Kidney capillary endothelial cell (primary cell): ENCODE results near the gene PCP2.

Experiments used
- DNase-seq: peaks from one replicate; pipeline ENCODE4 v3.0.0-alpha.2; 2018; ENCODE audit warnings: low spot score

Gene PCP2

DNA sequence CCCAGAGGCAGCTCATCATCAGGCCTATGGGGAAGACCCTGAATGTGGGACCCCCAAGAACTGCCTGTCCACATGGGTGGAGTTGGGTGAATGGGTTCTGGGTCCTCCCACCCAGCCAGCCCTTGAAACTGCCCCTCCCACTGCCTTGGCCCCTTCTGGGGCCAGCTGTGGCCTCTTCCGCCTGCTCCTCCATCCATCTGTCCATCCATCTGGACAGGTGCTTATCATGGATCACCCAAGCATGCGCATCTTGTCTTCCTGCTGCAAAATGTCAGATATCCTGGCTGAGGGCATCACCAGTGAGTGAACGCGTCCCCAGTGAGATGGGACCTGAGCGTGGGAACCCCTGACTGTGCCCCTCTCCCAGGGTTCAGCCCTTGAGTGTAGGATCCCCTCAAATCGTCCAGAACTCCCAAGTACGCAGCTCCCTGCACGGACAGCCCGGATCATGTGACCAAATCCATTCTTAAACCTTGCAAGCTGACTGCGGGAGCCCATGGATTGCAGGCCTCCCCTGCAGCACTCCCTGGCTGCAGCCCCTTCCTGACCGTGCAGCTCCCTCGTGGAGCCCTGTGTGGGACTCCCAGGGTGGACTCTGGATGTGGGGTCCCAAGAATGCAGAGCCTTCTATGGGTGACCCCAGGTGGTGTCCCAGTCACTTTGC lies 5.4 kb upstream of the PCP2 start:
- no peak for DNase-seq

DNA sequence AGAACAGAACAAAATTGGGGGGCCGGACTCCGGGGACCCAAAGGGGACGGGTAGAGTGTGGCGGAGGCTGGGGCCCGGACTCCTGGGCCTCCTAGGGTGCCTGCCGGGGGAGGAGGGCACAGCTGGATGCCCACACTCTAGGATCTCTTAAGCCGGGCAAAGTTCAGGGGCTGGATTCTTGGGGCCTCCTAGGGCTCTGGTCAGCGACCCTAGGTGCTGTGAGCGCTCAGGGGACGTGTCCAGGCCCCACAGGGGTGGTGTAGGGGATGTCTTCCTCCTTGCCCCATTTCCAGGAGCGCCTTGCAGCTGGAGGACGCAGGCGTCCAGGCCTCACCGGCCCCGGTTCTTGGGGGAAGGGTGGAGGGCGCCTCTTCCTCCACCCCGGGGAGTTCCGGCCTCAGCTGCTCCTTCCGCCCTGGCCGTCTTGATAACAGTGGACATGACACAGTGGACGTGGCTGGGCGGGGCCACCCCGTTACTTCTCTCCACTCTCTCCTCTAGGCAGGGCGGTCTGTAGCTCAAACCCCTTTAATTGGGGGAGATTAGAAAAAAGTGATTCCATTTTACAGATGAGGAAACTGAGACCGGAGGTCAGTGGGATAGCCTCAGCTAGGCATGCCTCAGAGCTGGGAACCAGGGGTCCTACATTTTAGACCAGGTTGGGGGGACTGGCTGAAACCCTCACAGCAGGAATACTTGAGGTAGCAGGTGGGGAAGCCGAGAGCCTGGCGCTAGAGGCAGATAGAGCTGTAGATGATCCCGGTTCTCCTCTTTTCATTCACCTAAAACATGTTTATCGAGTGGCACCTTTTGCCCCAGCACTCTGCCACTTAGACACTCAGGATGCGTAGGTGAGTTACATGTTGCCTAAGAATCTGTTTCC lies 4.1 kb upstream of the PCP2 start:
- no peak for DNase-seq

DNA sequence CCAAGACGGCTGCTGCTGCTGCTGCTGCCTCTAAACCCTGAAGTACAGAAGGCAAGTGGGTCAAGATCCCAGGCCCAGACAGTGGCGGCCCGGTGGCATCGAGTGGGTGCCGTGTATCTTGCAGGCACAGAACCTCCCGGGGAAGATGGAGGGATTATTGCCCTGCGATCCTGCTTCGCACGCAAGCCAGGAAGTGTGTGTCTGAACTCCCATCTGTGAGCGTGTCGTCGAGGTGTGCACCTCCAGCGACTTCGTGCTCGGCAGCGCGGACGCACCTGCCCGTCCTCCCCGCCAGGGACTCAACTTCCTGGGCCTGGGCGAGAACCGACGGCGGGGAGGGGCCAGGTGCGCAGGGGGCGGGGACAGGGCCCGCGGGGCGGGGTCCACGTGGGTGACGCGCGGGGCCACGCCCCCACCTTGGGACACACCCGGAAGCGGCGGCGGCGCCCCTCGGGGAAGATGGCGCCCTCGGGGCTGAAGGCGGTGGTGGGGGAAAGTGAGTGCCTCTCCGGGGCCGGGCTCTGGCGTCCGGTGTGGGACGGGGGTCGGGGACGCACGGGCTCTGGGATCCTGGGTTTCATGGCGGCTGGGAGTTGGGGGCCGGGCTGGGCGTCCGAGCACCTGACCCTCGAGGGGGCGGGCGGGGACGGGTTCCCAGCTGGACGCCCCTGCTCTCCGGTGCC lies 3.3 kb upstream of the PCP2 start, which contains the start of gene STXBP2:
TSS of gene STXBP2 (plus strand) at position 420 of the 683 bp plus-strand sequence. CDS start at position 460, 40 bp downstream.
- DNase-seq, result no peak

DNA sequence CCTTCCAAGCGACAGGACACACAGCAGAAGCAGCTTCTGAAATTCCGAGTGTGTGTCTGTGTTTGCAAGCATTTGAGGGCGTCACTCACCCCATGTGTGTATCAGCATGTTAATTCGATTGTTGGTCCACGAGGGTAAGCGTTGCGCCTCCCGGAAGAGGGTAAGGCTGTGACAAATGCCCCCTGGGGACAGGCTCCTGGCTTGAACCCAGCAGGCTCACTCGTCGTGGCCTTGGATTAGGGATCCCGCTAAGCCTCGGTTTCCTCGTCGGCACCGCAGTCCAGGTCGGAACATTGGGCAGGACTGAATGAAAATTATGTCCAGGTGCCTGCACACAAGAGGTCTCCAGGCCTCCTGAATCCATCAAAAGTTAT lies 2.8 kb upstream of the PCP2 start:
- DNase-seq, result no peak

DNA sequence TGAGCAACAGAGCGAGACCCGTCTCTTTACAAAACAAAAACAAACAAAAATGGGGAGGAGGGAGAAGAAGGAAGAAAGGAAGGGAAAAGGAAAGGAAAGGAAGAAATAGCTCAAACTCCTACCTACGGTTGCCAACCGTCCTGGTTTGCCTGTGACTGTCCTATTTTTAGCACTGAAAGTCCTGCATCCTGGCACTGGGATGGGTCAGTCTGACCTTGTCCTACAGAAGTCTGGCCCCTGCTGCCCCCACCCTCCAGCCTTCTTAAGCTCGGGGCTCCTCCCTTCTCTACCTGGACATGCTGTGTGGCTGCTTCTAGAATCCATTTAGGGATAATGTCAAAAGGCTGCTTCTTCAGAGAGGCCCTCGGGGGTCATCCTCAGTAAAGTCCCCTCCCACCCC lies 2.2 kb upstream of the PCP2 start:
- no peak for DNase-seq

DNA sequence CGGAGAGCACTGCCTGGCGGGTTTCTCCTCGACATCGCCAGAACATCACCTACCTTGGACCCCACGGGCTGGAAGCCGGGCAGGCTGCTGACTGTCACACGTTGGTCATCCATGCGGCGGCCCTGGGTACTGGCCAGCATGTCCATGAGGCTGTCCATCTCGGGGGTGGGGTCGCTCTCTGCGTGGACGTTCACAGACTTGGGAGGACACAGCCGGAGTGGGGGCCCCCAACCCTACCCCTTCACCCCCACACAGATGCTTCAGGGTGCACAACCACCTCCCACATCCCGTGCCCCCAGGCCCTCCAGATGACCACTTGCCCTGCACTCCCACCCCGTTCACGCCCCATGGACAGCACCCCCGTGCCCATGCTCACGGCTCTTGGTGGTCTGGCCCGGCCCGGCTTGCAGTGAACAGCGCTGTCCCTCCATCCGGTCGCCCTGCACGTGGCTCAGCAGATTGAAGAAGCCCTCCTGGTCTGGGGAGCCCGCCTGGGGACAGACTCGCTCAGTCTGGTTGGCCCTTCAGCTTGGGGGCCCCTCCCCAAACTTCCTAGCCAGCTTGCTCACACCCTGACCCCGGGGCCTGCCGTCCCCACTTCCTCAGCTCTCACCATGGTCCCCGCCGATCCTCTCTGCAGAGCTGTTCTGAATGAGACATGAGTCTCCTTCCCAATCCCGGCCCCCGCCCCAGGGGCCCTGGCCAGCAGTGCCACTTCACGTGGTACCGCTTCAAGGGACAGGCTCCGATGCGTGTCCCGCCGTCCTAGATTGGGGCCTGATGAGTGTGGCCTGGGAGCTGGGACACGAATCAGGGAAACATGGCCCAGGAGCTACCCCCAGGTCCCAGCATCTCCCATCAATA lies 947 bp downstream of the PCP2 start:
- DNase-seq, result no peak

DNA sequence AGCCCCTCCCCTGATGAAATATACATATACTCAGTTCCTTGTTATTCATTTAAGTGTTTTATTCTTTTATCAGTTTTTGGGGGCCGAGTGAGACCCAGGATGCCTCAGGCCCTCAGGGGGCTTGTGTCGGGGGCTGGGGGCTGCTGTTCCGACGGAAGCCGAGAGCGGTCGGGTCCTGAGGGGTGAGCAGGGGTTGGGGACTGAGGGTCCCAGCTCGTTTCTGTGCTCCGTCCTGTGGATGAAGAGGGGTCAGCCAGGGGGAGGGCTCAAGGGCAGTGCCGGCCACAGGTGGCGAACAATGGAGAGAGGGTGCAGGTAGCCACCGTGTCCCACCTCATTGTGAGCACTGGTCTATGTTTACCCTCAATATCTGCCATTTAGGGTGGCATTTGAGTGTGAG lies 1.9 kb downstream of the PCP2 start:
- no peak for DNase-seq

DNA sequence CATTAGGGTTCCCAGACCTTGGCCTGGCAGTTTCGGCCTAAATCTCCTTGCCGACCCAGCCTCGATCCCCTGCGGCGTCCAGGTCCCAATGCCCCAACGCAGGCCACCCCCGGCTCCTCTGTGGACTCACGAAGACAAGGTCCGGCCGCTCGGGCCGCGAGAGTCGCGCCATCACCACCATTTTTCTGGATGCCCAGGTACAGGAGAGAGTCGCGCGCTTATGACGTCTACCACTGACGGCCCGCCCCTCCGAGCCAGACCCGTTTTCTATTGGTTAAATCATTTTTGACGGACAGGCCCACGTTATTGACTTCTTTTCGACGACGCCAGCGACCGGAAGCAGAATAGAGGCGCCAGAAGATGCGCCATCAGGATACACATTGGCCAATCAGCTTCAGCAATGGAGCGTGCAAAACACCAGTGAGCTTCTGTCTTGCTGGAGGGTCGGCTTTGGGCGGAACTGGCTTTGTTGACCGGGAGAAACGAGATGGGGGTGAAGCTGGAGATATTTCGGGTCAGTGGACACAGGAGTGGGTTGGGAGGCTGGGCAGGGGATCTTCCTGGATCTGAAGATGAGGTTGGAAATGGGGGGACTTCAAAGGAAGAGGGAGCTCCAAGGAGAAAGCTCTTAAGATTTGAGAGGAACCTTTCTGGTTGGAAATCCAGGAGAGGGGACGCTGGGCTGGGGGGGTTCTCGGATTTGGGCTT lies 4.0 kb downstream of the PCP2 start, which contains the start of the genes PET100 and XAB2:
TSS of gene PET100 (plus strand) at position 447 of the 708 bp plus-strand sequence. CDS start at position 488, 41 bp downstream.
TSS of gene XAB2 (minus strand) at position 199 of the 708 bp plus-strand sequence. CDS start at position 181, 18 bp downstream.
- DNase-seq, result peak; percentile 98

DNA sequence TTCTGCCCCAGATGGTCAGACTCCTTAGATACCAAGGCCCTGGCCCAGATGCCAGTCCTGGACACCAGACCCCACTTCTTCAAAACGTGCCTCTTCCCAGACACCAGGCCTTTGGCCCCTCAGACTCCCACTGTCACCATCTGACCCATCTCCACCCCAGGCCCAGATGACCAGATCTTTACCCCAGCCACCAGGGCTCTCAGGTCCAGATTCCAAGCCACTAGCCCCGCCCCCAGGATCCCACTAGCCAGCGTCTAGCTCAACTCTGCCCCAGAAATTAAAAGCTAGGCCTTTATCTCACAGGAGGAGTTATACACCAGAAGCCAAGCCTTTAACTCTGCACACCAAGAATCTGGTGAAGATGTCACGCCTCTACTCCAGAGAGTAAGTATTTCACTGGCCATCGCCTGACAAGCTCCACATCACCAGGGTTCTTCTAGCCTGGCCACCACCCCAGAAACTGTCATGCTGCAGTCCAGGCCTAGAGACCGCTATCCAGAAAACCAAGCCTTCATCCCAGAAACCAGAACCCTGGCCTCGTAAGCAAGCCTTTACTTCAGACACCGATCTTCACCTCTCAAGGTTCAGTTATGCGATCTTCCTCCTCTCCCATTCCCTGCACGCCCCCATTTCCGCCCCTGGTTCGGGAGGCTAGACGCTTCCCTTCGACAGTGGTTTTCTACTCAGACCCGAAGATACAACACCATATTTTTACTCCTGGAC lies 4.8 kb downstream of the PCP2 start:
- no peak for DNase-seq

DNA sequence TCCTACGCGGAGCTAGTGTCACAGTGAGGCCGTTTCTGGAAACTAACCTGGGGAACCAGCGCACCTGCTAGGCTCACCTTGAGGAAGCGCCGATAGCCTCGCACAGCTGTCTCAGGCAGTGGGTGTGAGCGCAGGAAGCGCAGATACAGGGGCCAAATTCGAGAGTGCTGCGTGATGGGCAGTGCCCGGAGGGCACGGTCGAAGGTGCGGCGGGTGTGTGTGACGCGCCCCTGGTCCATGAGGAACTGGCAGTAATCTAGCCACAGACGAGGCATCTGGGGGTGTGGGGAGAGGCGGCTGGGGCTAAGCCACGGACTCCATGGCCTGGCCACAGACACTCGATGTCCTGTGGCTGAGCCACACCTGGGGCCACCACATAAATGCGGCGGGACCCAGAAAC lies 6.4 kb downstream of the PCP2 start:
- DNase-seq, result no peak

DNA sequence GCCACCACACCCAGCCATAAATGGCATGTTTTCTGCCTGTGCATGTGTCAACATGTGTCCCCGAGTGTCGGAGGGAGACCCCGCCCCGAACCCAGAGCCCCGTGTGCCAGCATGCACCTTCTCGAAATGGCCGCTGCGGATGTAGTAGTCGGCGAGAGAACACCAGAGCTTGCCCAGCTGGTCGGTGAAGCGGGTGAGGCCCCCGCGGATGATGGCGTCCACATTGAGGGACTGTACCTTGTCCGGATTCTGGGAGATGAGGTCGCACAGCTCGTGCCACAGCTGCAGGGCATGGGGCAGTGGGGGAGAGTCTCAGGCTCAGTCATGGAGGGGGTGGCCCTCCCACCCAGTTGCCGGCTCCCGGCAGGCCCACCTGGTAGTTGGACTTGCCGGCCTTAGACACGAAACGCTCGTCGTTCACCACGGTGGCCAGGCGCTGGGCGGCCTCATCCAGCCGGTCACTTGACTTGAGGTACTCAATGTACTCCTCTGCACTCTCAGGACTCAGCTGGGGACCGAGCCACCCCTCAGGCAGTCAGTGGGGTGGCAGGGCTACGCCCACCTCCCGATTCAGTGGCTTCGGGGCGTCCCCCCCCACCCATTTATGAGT lies 7.7 kb downstream of the PCP2 start:
- DNase-seq, result no peak

DNA sequence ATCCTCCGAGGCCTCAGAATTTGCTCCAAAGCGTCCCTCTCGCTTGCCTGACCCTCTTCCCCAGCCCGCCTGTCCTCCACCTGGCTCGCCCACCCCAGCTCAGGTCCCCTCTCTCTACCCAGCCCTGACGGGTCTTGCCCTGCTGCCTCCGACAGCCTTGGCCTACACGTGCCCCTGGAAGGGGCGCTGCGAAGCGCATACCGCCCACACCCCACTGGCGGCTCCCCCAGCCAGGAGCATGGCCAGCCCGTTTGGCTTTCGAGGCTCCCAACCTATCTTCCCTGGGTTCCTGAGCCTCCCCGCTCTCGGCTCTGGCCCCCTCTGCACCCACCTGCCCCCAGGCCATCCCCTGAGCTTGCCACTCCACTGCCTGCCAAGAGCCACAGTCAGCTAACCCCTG lies 8.7 kb downstream of the PCP2 start:
- no peak for DNase-seq

DNA sequence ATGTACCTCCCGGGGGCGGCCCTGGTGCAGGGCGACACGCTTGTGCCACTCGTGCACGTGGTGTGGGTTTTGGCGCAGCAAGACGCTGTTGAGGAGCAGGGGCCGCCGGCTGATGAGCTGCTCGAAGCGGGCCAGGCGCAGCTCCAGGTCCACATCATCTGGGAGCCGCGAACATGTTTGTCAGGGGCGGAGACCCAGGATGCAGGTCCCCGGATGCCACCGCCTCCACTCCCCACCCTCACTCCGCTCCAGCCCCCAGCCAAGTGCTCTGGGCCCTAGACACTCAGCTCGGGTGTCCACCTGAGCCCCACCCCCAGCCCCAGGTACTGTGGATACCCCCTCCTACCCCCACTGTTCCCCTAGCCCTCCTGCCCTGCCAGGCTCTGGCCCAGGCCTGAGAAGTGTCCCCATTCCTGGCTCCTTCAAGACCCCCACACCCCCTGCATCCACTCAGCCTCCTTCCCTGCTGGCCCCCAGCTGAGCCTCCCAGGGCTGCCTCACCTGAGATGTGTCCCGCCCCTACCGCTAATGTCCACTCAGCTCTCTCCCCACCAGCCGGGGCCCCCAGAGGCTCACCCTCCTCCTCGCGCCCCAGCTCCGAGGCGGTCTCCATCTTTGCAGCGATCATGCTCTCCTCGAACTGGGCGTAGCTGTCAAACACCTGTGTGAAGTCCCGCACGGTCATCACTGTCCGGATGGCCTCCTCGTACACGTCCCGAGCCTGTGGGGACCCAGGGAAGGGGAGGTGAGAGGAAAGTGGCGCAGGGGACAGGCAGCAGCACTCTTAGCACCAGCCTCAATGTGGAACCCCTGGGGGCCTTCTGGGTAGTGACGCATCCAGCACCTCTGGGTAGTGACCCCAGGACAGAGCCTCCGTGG lies 9.6 kb downstream of the PCP2 start:
- no peak for DNase-seq

DNA sequence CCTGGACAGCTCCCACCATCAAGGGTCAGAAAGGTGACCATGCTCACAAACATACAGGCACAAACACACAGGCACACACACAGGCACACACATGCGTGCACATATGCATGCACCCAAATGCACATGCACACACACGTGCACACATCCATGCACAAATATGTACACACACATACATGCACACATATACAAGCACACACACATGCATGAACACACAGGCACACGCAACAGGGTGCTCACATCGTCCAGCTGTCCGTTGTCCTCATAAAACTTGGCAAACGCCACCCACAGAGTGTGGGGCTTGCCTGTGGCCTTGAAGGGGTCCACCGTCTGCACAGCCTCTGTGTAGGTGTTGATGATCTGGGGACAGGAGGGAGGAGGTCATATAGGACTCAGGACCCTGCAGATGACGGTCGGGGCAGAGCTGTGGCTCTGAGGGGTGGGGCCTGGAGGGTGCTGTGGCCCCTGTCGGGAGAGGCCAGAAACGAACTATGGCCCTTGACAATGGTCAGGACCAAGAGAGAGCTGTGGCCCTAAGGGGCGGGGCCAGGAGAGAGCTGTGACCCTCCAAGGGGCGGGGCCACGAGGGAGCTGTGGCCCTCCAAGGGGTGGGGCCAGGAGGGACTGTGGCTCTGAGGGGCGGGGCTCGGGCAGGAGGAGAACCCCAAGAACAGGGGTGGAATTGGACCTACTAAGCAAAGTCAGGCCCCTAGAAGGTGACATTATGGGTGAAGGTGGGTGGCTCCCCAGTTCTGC lies 10.4 kb downstream of the PCP2 start:
- no peak for DNase-seq

DNA sequence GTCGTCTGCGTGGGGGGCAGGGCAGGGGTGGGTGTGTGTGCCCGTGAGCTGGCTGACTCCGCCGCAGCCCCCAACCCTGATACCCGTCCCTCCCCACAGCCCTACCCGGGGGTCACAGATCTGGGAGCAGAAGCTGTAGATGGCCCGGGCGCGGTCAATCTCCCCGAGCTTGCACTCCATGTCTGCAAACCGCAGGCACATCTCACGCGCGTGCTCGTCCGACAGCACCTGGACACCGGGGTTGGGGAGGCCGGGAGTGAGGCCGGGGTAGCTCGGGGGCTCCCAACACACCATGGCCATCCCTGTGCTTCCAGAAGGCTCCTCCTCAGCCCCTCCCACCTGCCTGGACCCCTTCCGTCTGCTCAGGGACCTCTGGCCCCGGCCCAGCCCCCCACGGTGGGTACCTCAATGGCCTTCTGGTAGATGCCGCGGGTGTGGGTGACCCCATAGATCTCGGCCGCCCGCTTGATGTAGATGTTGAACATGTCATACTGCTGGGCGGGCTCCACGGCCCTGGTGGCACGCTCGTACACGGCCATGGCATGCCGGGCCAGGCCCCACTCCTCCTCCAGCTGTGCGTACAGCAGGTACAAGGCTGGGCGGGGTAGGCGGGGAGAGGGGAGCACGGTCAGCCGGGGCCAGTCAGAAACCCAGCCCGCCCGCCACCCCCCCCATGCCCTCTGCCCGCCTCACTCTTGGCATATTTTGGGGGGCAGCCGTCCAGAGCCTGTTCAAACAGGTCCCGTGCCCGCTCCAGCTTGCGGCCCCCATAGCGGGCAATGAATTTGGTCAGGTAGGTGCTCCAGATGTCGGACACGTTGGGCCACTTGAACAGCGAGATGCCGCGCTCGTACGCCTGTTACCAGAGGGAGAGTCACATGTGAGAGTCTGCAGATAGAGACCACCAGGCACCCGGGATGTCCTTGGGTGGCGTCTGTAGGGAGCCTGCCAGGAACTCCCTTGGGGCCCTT lies 12.8 kb downstream of the PCP2 start:
- no peak for DNase-seq

DNA sequence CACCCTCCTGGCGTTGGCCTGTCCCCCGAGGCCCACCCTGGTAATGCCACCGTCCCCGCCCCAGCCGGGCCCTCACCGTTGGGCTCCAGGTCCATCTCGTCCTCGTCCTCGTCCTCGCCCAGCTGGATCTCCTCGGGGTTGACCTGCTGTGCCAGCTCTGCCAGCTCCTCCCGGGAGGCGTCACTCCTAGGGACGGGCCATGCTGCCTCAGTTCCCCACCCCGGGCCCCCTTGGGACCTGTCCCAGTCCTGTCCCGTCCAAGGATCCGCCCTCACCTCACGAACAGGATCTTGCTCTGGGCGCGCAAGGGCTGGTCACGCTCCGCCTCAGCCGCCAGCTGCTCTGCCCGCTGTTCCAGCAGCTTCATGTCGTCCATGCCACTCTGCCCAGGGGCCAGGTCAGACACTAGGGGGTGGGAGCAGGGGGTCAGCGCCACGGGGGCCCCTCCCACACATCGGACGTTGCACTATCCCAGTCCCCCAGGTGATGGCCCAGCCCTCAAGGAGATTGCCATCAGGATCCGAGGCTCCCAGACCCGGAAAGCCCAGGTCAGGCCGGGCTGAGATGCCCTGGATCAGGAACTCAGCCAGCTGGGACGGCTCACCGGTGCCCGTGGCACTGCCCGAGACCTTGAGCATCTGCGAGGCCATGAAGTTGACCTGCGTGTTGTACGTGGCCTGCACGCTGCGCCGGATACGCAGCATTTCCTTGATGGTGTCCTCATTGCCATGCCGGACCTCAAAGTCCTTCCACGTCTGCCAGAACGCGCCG lies 13.7 kb downstream of the PCP2 start:
- no peak for DNase-seq
